ENCODE measurements around the gene TOMM40.

DNA sequence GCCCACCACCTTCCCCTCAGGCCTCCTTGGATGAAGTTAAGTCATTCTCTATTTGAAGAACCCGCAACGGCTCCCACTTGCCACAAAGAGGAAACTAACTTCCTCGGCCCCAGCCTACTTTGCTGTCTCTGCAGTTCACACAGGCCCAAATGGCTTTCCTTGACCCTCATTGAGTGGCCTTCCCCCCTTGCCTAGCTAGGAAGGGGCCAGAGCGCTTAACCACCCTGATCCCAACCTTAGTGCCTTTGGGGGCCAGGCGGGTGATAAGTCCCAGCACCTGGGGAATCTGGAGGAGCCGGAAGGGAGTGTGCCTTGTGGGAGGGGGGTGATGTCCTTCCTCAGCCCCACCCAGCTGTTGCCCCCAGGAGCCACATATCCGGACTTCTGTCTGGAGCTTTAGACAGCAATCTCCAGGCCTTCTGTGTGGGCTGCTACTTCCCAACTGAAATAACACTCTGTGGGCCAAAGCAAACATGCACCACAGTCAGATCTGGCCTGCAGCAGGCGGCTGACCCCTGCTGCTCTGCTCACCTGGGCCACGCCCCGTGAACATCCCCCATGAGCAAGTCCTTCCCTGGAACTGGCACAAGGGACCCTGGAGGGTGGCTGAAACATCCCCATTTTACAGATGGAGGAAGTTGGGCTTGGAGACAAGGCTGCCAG, 34.5 kb upstream of the TOMM40 start:
- TF ChIP-seq, protein P1, sequence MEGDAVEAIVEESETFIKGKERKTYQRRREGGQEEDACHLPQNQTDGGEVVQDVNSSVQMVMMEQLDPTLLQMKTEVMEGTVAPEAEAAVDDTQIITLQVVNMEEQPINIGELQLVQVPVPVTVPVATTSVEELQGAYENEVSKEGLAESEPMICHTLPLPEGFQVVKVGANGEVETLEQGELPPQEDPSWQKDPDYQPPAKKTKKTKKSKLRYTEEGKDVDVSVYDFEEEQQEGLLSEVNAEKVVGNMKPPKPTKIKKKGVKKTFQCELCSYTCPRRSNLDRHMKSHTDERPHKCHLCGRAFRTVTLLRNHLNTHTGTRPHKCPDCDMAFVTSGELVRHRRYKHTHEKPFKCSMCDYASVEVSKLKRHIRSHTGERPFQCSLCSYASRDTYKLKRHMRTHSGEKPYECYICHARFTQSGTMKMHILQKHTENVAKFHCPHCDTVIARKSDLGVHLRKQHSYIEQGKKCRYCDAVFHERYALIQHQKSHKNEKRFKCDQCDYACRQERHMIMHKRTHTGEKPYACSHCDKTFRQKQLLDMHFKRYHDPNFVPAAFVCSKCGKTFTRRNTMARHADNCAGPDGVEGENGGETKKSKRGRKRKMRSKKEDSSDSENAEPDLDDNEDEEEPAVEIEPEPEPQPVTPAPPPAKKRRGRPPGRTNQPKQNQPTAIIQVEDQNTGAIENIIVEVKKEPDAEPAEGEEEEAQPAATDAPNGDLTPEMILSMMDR (conservative IDR thresholded peaks at IDR 0.05; ENCODE audit: low read length) = no peak
- TF ChIP-seq EZH2phosphoT487 (IDR thresholded peaks at IDR 0.05; ENCODE audit: borderline replicate concordance, low read depth, low read length) = no peak

Data from OCI-LY7 (cell line).